GM23248 (cell line): ENCODE results near the gene TARP.

Experiments
- DNase-seq: peaks from one replicate; pipeline ENCODE4 v3.0.0-alpha.2; 2015
- H2AFZ ChIP-seq: fragments of 200-600 bp; sonication (generic); 2 replicates; pipeline ENCODE4 v1.6.1; 2016; ENCODE audit warnings: antibody characterized with exemption
- H3F3A ChIP-seq: fragments of 200-600 bp; sonication (generic); 2 replicates; pipeline ENCODE4 v1.6.1; 2016; ENCODE audit warnings: mild to moderate bottlenecking, antibody characterized with exemption, mixed run types; ENCODE audit not compliant: insufficient read depth
- H3K27ac ChIP-seq: fragments of 200-600 bp; sonication (generic); 2 replicates; pipeline ENCODE4 v1.5.1; 2016; ENCODE audit warnings: mild to moderate bottlenecking
- H3K27me3 ChIP-seq: fragments of 200-600 bp; sonication (generic); replicated peaks from 2 replicates; pipeline ENCODE4 v1.6.1; 2016; ENCODE audit warnings: mild to moderate bottlenecking; ENCODE audit not compliant: insufficient read depth
- H3K36me3 ChIP-seq: fragments of 200-600 bp; sonication (generic); 2 replicates; pipeline ENCODE4 v1.6.1; 2016; ENCODE audit warnings: low read depth, mild to moderate bottlenecking
- H3K4me1 ChIP-seq: fragments of 200-600 bp; sonication (generic); 2 replicates; pipeline ENCODE4 v1.6.1; 2016; ENCODE audit warnings: mild to moderate bottlenecking; ENCODE audit not compliant: insufficient read depth
- H3K4me2 ChIP-seq: fragments of 200-600 bp; sonication (generic); one replicate; pipeline ENCODE4 v1.6.1; 2016; ENCODE audit warnings: mild to moderate bottlenecking; ENCODE audit not compliant: unreplicated experiment
- H3K4me3 ChIP-seq: fragments of 200-600 bp; sonication (generic); 2 replicates; pipeline ENCODE4 v1.5.1; 2016; ENCODE audit warnings: mild to moderate bottlenecking
- H3K79me2 ChIP-seq: fragments of 200-600 bp; sonication (generic); 2 replicates; pipeline ENCODE4 v1.6.1; 2016; ENCODE audit warnings: mild to moderate bottlenecking; ENCODE audit not compliant: insufficient read depth
- H3K9ac ChIP-seq: fragments of 200-600 bp; sonication (generic); 2 replicates; pipeline ENCODE4 v1.6.1; 2016; ENCODE audit warnings: mild to moderate bottlenecking
- H3K9me2 ChIP-seq: fragments of 200-600 bp; sonication (generic); 2 replicates; pipeline ENCODE4 v1.6.1; 2016; ENCODE audit warnings: mixed run types, mild to moderate bottlenecking, moderate library complexity; ENCODE audit not compliant: insufficient read depth
- H3K9me3 ChIP-seq: fragments of 200-600 bp; sonication (generic); one replicate; pipeline ENCODE4 v1.6.1; 2017; ENCODE audit warnings: low read depth
- H4K20me1 ChIP-seq: fragments of 200-600 bp; sonication (generic); 2 replicates; pipeline ENCODE4 v1.6.0; 2016; ENCODE audit not compliant: insufficient read depth
- EZH2 ChIP-seq: fragments of 200-600 bp; sonication (generic); IDR thresholded peaks from 2 replicates; pipeline ENCODE4 v1.6.1; 2018; ENCODE audit warnings: antibody characterized with exemption, mild to moderate bottlenecking; ENCODE audit not compliant: insufficient read depth, poor library complexity, severe bottlenecking
- EZH2phosphoT487 ChIP-seq: fragments of 200-600 bp; sonication (generic); IDR thresholded peaks from 2 replicates; pipeline ENCODE4 v1.6.1; 2018; ENCODE audit warnings: antibody characterized with exemption, moderate library complexity, mild to moderate bottlenecking, low read depth; ENCODE audit not compliant: insufficient read depth
- WGBS, 2 experiments: methylation state at CpG; one replicate each; pipeline ENCODE4 v1.1.6; 2015 to 2017; ENCODE audit warnings: low lambda C conversion rate in 2 of 2, low coverage in 1 of 2; ENCODE audit errors: missing lambda C conversion rate in 2 of 2; 5-methylcytosine and 5-hydroxymethylcytosine counted together
- in situ Hi-C: fragments of 300-500 bp; cut with MboI; formaldehyde crosslinking; loops from 2 replicates; pipeline ENCODE4 v1.15.0; 2020

The TARP gene

DNA sequence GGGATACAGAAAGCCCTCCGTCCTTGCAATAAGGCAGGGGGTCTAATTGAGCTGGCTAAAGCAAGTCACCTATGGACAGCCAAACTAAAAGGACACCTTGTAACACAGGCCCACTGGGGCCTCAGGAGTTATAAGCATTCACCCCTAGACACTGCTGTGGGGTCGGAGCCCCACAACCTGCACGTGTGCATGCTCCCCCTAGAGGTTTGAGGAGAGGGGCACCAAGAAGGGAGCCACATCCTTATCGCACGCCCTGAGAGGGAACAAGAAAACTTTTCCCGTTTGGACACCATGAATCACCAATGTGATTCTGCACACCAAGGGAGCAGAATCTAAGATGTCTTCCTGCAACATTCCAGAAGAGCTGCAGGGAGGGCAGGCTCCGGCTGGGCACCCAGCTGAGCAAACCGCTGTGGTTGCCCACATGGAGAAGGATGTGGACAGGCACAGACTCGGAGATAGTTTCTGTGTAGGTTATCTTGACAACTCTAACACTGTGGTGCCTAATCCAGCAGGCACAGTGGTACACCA lies 17.7 kb upstream of the TARP start:
- Histone ChIP-seq H3K9ac (no peak overlapping the region), H4K20me1 (no peaks in the 10 kb centered on the region), H3K36me3 (no peaks in the 10 kb centered on the region), H3K9me2 (no peaks in the 10 kb centered on the region), H3K4me2 (no peak overlapping the region), H3K4me3 (no peak overlapping the region), H3K79me2 (no peaks in the 10 kb centered on the region), H2AFZ (no peak overlapping the region), H3K27ac (no peak overlapping the region), H3K27me3 (peaks cover 23% of the 10 kb centered on the region), H3K4me1 (no peaks in the 10 kb centered on the region), H3K9me3 (no peaks in the 10 kb centered on the region), H3F3A (no peaks in the 10 kb centered on the region)
- 41 to 48% methylated on average over 9 of the region's 9 CpGs for WGBS, 2 experiments
- DNase-seq = no peak
- in situ Hi-C loops = no loop called here
- TF ChIP-seq EZH2 (no peak), EZH2phosphoT487 (no peak)

- H3K79me2 ChIP-seq = no peaks in the 10 kb centered on the region
- 45 to 57% methylated on average over 8 of the region's 8 CpGs for WGBS, 2 experiments
- H2AFZ ChIP-seq = no peak overlapping the region
- no peak overlapping the region for H3K9ac ChIP-seq
- H3K4me3 ChIP-seq = no peak overlapping the region
- H3K9me3 ChIP-seq = no peaks in the 10 kb centered on the region
- no peaks in the 10 kb centered on the region for H3K36me3 ChIP-seq
- no peak overlapping the region for H3K27ac ChIP-seq
- no peaks in the 10 kb centered on the region for H4K20me1 ChIP-seq
- no peaks in the 10 kb centered on the region for H3K9me2 ChIP-seq
- in situ Hi-C loops = no loop called here
- no peaks in the 10 kb centered on the region for H3K4me1 ChIP-seq
- no peak overlapping the region for H3K4me2 ChIP-seq
- H3F3A ChIP-seq = no peaks in the 10 kb centered on the region
- peaks cover 18% of the 10 kb centered on the region for H3K27me3 ChIP-seq
- DNase-seq = no peak
- no peak for TF ChIP-seq EZH2phosphoT487
- no peak for TF ChIP-seq EZH2
These were observed 11.1 kb upstream of the TARP start for GRCh38 chr7:38284553-38284952.

GRCh38 chr7:38283809-38284208 lies 10.4 kb upstream of the TARP start:
- in situ Hi-C loops = no loop called here
- Histone ChIP-seq H4K20me1 (no peaks in the 10 kb centered on the region), H3K27me3 (peaks cover 18% of the 10 kb centered on the region), H3K27ac (no peak overlapping the region), H3K4me2 (no peak overlapping the region), H3K4me1 (no peaks in the 10 kb centered on the region), H3K9me2 (no peaks in the 10 kb centered on the region), H3K9ac (no peak overlapping the region), H2AFZ (no peak overlapping the region), H3K9me3 (no peaks in the 10 kb centered on the region), H3K36me3 (no peaks in the 10 kb centered on the region), H3K4me3 (no peak overlapping the region), H3F3A (no peaks in the 10 kb centered on the region), H3K79me2 (no peaks in the 10 kb centered on the region)
- no peak for DNase-seq
- no peak for TF ChIP-seq EZH2phosphoT487
- TF ChIP-seq EZH2 = no peak
- 14 to 42% methylated on average over 1 of the region's 1 CpG for WGBS, 2 experiments

DNA sequence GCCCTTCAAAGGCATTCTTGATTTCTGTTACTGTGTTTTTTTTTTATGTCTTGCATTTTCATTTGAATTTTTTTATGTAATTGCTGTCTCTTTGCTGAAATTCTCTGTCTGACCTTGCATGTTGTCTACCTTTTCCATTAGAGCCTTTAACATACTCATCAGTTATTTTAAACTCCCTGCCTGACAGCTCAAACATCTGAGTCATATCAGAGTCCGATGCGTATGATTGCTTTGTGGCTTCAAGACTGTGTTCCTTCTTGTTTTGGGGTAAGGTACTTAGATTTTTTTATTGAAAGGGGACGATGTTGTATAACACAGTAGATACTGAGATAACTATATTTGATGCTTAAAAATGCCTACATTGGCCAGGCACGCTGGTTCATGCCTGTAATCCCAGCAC lies 9.7 kb upstream of the TARP start:
- no peaks in the 10 kb centered on the region for H3F3A ChIP-seq
- no peak overlapping the region for H3K27ac ChIP-seq
- no peaks in the 10 kb centered on the region for H3K4me1 ChIP-seq
- no peak overlapping the region for H3K4me2 ChIP-seq
- H4K20me1 ChIP-seq = no peaks in the 10 kb centered on the region
- H3K9me3 ChIP-seq = no peaks in the 10 kb centered on the region
- H3K9ac ChIP-seq = no peak overlapping the region
- 64 to 71% methylated on average over 4 of the region's 4 CpGs for WGBS, 2 experiments
- H3K36me3 ChIP-seq = no peaks in the 10 kb centered on the region
- no peaks in the 10 kb centered on the region for H3K9me2 ChIP-seq
- H3K4me3 ChIP-seq = no peak overlapping the region
- DNase-seq = no peak
- no peaks in the 10 kb centered on the region for H3K79me2 ChIP-seq
- no peak for TF ChIP-seq EZH2
- TF ChIP-seq EZH2phosphoT487 = no peak
- no peak overlapping the region for H2AFZ ChIP-seq
- in situ Hi-C loops = no loop called here
- H3K27me3 ChIP-seq = peaks cover 17% of the 10 kb centered on the region

GRCh38 chr7:38282081-38282480 lies 8.6 kb upstream of the TARP start:
- H3K9me2 ChIP-seq = no peaks in the 10 kb centered on the region
- no peak for DNase-seq
- H3K36me3 ChIP-seq = no peaks in the 10 kb centered on the region
- in situ Hi-C loops = no loop called here
- peaks cover 14% of the 10 kb centered on the region; the same call in 1 of the 2 replicates for H3K27me3 ChIP-seq
- H3K9ac ChIP-seq = no peak overlapping the region
- 33 to 47% methylated on average over 3 of the region's 3 CpGs for WGBS, 2 experiments
- no peak overlapping the region for H3K4me3 ChIP-seq
- no peaks in the 10 kb centered on the region for H4K20me1 ChIP-seq
- no peak overlapping the region for H2AFZ ChIP-seq
- no peaks in the 10 kb centered on the region for H3K79me2 ChIP-seq
- H3K4me1 ChIP-seq = no peaks in the 10 kb centered on the region
- no peaks in the 10 kb centered on the region for H3K9me3 ChIP-seq
- no peaks in the 10 kb centered on the region for H3F3A ChIP-seq
- no peak overlapping the region for H3K27ac ChIP-seq
- H3K4me2 ChIP-seq = no peak overlapping the region
- TF ChIP-seq EZH2 (no peak), EZH2phosphoT487 (no peak)
